GM19043 (cell line): ENCODE results near the gene DNAH14.
"Not testable (repeated sequence)": the region's sequence is repeated elsewhere in the genome, so short reads cannot be mapped to it uniquely, and the experiment has no call there.

Experiments
- ATAC-seq: cut with Tn5 transposase; IDR thresholded peaks from one replicate; pipeline ENCODE4 v1.9.1; 2021; ENCODE audit warnings: low read depth; ENCODE audit not compliant: unreplicated experiment

The DNAH14 gene

GRCh38 chr1:225332686-225333085 lies 403.2 kb downstream of the DNAH14 start:
- ATAC-seq: no peak

GRCh38 chr1:225335098-225335778 lies 405.8 kb downstream of the DNAH14 start:
- not testable (repeated sequence) for ATAC-seq

GRCh38 chr1:225338545-225338944 lies 409.1 kb downstream of the DNAH14 start:
- no peak for ATAC-seq

GRCh38 chr1:225341642-225342041 lies 412.2 kb downstream of the DNAH14 start:
- no peak for ATAC-seq

- no peak for ATAC-seq
Observed at GRCh38 chr1:225342695-225343094, 413.2 kb downstream of the DNAH14 start.

- ATAC-seq: no peak
Observed at GRCh38 chr1:225343618-225344017, 414.1 kb downstream of the DNAH14 start.

- ATAC-seq: no peak
Observed at GRCh38 chr1:225347123-225347683, 417.7 kb downstream of the DNAH14 start.

GRCh38 chr1:225348400-225348799 lies 418.9 kb downstream of the DNAH14 start:
- no peak for ATAC-seq

GRCh38 chr1:225349826-225350225 lies 420.4 kb downstream of the DNAH14 start:
- no peak for ATAC-seq

- ATAC-seq: no peak
Observed at GRCh38 chr1:225350872-225351271, 421.4 kb downstream of the DNAH14 start.

GRCh38 chr1:225354906-225355305 lies 425.4 kb downstream of the DNAH14 start:
- ATAC-seq: no peak

GRCh38 chr1:225355863-225356262 lies 426.4 kb downstream of the DNAH14 start:
- ATAC-seq: no peak

GRCh38 chr1:225360119-225360518 lies 430.6 kb downstream of the DNAH14 start:
- no peak for ATAC-seq

GRCh38 chr1:225361176-225361575 lies 431.7 kb downstream of the DNAH14 start:
- ATAC-seq: no peak

- ATAC-seq: no peak
Observed at GRCh38 chr1:225362805-225363204, 433.3 kb downstream of the DNAH14 start.

- ATAC-seq: no peak
Observed at GRCh38 chr1:225364439-225364838, 435.0 kb downstream of the DNAH14 start.

GRCh38 chr1:225366018-225366417 lies 436.5 kb downstream of the DNAH14 start:
- ATAC-seq: no peak

GRCh38 chr1:225366552-225366951 lies 437.1 kb downstream of the DNAH14 start:
- ATAC-seq: no peak

- ATAC-seq: no peak
Observed at GRCh38 chr1:225368036-225368552, 438.6 kb downstream of the DNAH14 start.

- no peak for ATAC-seq
Observed at GRCh38 chr1:225371366-225372010, 442.0 kb downstream of the DNAH14 start.

- ATAC-seq: no peak
Observed at GRCh38 chr1:225373155-225373554, 443.7 kb downstream of the DNAH14 start.

GRCh38 chr1:225374996-225375395 lies 445.5 kb downstream of the DNAH14 start:
- no peak for ATAC-seq
